ENCODE results near the gene PRR15L. TPM values are rescaled to one million over a fixed set of nuclear protein-coding genes. Genes with fewer than 3 reads are reported as not detected.

Gene PRR15L
- total RNA-seq, 4 donors from 2014 or later = 0.87 TPM; not detected in 3

GRCh38 chr17:47907932-47908562 is 49.6 kb downstream of the PRR15L start:
- Histone ChIP-seq H3K4me1 (peaks cover 63 to 82% of the 10 kb centered on the region in 2 donors), H3K9me3 (no peaks in the 10 kb centered on the region), H3K36me3 (no peaks in the 10 kb centered on the region), H3K27ac (peak overlapping the region; percentile 86 to 97 (median 90)), H3K4me3 (peak overlapping the region; percentile 18 to 37 (median 30)), H3K27me3 (no peaks in the 10 kb centered on the region)
- ATAC-seq (peak; percentile 90 to 92), DNase-seq (peak; percentile 50 to 83)
- intact Hi-C loops (cut with DNase I; ENCODE audit: low total_unique reads) = loop anchor here (2.0 kb wide), 1 partner anchor 33 kb away; the partner anchor contains the start of gene PNPO
- TF ChIP-seq, protein P1, sequence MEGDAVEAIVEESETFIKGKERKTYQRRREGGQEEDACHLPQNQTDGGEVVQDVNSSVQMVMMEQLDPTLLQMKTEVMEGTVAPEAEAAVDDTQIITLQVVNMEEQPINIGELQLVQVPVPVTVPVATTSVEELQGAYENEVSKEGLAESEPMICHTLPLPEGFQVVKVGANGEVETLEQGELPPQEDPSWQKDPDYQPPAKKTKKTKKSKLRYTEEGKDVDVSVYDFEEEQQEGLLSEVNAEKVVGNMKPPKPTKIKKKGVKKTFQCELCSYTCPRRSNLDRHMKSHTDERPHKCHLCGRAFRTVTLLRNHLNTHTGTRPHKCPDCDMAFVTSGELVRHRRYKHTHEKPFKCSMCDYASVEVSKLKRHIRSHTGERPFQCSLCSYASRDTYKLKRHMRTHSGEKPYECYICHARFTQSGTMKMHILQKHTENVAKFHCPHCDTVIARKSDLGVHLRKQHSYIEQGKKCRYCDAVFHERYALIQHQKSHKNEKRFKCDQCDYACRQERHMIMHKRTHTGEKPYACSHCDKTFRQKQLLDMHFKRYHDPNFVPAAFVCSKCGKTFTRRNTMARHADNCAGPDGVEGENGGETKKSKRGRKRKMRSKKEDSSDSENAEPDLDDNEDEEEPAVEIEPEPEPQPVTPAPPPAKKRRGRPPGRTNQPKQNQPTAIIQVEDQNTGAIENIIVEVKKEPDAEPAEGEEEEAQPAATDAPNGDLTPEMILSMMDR (IDR thresholded peaks at IDR 0.05 in 4 of 5, conservative IDR thresholded peaks at IDR 0.05 in 1 of 5) = no peak
- in situ Hi-C loops (cut with MboI; ENCODE audit: low sequenced_read_pairs in 4 of 4) = no loop called here

GRCh38 chr17:47906443-47906842 is 51.2 kb downstream of the PRR15L start:
- in situ Hi-C loops (cut with MboI; ENCODE audit: low sequenced_read_pairs in 4 of 4) = no loop called here
- H3K4me1 ChIP-seq = peaks cover 78 to 97% of the 10 kb centered on the region in 2 donors

GRCh38 chr17:47905221-47905733 is 52.4 kb downstream of the PRR15L start:
- peaks cover 89 to 95% of the 10 kb centered on the region in 2 donors for H3K4me1 ChIP-seq
- no peaks in the 10 kb centered on the region for H3K9me3 ChIP-seq
- H3K27ac ChIP-seq = peak overlapping the region; percentile 86 to 97 (median 90)
- intact Hi-C loops (cut with DNase I; ENCODE audit: low total_unique reads) = no loop called here
- no peaks in the 10 kb centered on the region for H3K27me3 ChIP-seq
- H3K36me3 ChIP-seq = no peaks in the 10 kb centered on the region
- no peak for TF ChIP-seq POLR2A (IDR thresholded peaks at IDR 0.05)
- TF ChIP-seq, protein P1 (IDR thresholded peaks at IDR 0.05 in 4 of 5, conservative IDR thresholded peaks at IDR 0.05 in 1 of 5) = no peak
- in situ Hi-C loops (cut with MboI; ENCODE audit: low sequenced_read_pairs in 4 of 4) = no loop called here
- DNase-seq = peak; percentile 61 to 77
- ATAC-seq = peak; percentile 65 to 67
- peak overlapping the region in 3 of 4 donors; percentile 9 to 38 (median 14) for H3K4me3 ChIP-seq

More at GRCh38 chr17:47906443-47906842, 51.2 kb downstream of the PRR15L start:
- H3K27ac ChIP-seq = peak overlapping the region; percentile 86 to 97 (median 90)
- intact Hi-C loops (cut with DNase I; ENCODE audit: low total_unique reads) = no loop called here
- ATAC-seq = no peak
- no peaks in the 10 kb centered on the region for H3K27me3 ChIP-seq
- H3K9me3 ChIP-seq = no peaks in the 10 kb centered on the region
- DNase-seq = no peak
- TF ChIP-seq POLR2A (IDR thresholded peaks at IDR 0.05) = no peak
- TF ChIP-seq, protein P1 (IDR thresholded peaks at IDR 0.05 in 4 of 5, conservative IDR thresholded peaks at IDR 0.05 in 1 of 5) = no peak
- H3K4me3 ChIP-seq = peak overlapping the region in 1 of 4 donors; percentile 36
- H3K36me3 ChIP-seq = no peaks in the 10 kb centered on the region

DNA sequence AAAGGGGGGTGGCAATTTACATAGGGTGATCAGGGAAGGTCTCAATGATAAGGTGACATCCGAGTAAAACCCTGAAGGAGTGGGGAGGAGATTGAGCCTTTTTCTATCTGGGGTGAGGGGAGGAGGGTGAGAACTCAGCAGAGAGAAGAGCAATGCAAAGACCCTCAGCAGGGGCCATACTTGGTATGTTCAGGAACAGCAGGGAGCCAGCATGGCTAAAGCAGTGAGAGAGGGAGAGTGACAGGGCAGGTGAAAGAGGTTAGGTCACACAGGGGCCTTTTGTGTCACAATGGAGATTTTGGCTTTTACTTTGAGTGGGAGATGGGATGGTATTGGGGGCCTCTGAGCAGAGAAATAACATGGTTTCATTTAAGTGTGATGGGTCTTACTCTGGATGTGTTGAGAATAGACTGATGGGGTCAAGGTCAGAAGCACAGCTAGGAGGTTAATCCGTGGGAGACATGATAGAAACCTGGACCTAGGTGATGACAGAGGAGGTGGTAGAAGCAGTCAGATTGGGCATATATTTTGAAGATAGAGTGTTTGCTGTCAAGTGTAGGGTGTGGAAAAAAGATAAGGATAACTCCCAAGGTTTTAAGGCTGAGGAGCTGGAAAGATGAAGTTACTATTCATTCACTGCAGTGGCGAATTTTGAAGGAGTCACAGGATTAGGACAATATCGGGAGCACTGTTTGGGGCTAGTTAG is 55.5 kb downstream of the PRR15L start:
- TF ChIP-seq, protein P1 (IDR thresholded peaks at IDR 0.05 in 4 of 5, conservative IDR thresholded peaks at IDR 0.05 in 1 of 5) = no peak
- TF ChIP-seq POLR2A (IDR thresholded peaks at IDR 0.05) = no peak
- in situ Hi-C loops (cut with MboI; ENCODE audit: low sequenced_read_pairs in 4 of 4) (no loop called here), intact Hi-C loops (cut with DNase I; ENCODE audit: low total_unique reads) (no loop called here)
- DNase-seq (no peak), ATAC-seq (no peak)
- Histone ChIP-seq H3K27me3 (no peaks in the 10 kb centered on the region), H3K36me3 (no peaks in the 10 kb centered on the region), H3K4me3 (no peak overlapping the region), H3K27ac (peak overlapping the region; percentile 86 to 97 (median 90)), H3K4me1 (peaks cover 94 to 95% of the 10 kb centered on the region in 2 donors), H3K9me3 (no peaks in the 10 kb centered on the region)

Other genes starting within 250 kb of the PRR15L start
- 1 to 10 TPM in 1 of 4 donors, under 1 TPM in 1, not detected in 2; 0.98 to 3.3 TPM for gene TBX21, start 224.6 kb downstream of the PRR15L start, total RNA-seq
- 1 to 10 TPM in 3 of 4 donors, under 1 TPM in 1; 0.89 to 4.6 (median 1.6) TPM for gene OSBPL7, start 136.1 kb downstream of the PRR15L start, total RNA-seq
- 10 to 100 TPM; 38.6 to 76.5 (median 49.6) TPM for gene MRPL10, start 126.3 kb downstream of the PRR15L start, total RNA-seq
- gene LRRC46, start 126.2 kb downstream of the PRR15L start, total RNA-seq = under 1 TPM in 1 of 4 donors, not detected in 3; 0.20 TPM
- gene SCRN2, start 116.6 kb downstream of the PRR15L start, total RNA-seq = 10 to 100 TPM; 11.0 to 22.3 (median 16.8) TPM
- under 1 TPM in 1 of 4 donors, not detected in 3; 0.16 TPM for gene SP6, start 106.7 kb downstream of the PRR15L start, total RNA-seq
- gene SP2, start 61.6 kb downstream of the PRR15L start, total RNA-seq = 10 to 100 TPM in 1 of 4 donors, 1 to 10 TPM in 3; 5.5 to 28.6 (median 7.0) TPM
- 10 to 100 TPM; 27.9 to 64.0 (median 41.5) TPM for gene PNPO, start 16.3 kb downstream of the PRR15L start, total RNA-seq
- 10 to 100 TPM; 14.2 to 35.9 (median 27.8) TPM for gene CDK5RAP3, start 13.2 kb upstream of the PRR15L start, total RNA-seq
- 10 to 100 TPM; 40.5 to 76.9 (median 52.8) TPM for gene COPZ2, start 79.9 kb upstream of the PRR15L start, total RNA-seq
- 1,000 to 10,000 TPM in 2 of 4 donors, 100 to 1,000 TPM in 2; 622 to 1,180 (median 1,000) TPM for gene NFE2L1, start 90.5 kb upstream of the PRR15L start, total RNA-seq
- gene CBX1, start 143.6 kb upstream of the PRR15L start, total RNA-seq = 10 to 100 TPM; 26.0 to 34.1 (median 27.7) TPM
- gene SNX11, start 149.9 kb upstream of the PRR15L start, total RNA-seq = 10 to 100 TPM in 2 of 4 donors, 1 to 10 TPM in 2; 7.3 to 16.3 (median 9.6) TPM